AG08395 (cell line): ENCODE measurements around the gene MYH15.

Experiments used
- DNase-seq: peaks from one replicate; pipeline ENCODE4 v3.0.0; 2012; ENCODE audit warnings: mixed read lengths, low spot score

Gene MYH15

DNA sequence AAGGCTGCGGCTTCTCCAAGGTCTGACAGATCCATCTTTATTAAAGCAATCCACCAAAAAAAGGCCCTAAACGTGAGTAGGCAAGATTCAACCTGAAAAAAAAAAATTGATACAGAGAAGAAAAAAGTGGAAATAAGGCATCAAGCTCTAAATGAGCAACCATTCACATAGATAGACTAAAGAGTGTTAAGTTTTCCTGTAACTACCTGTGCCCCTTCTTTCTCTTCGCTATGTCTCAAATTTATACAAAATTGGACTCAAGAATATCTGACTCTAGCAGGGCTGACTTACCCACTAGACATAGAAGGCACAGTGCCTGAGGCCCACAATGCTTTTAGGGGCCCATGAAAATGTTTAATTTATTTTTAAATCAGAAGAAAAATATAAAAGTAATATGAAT lies at the start of gene MYH15:
MYH15 (minus strand) TSS at position 101 of the 400 bp plus-strand sequence; CDS start at position 35, 66 bp downstream.
- no peak for DNase-seq

GRCh38 chr3:108555966-108556581 lies 45.7 kb upstream of the MYH15 start:
- DNase-seq: no peak

DNA sequence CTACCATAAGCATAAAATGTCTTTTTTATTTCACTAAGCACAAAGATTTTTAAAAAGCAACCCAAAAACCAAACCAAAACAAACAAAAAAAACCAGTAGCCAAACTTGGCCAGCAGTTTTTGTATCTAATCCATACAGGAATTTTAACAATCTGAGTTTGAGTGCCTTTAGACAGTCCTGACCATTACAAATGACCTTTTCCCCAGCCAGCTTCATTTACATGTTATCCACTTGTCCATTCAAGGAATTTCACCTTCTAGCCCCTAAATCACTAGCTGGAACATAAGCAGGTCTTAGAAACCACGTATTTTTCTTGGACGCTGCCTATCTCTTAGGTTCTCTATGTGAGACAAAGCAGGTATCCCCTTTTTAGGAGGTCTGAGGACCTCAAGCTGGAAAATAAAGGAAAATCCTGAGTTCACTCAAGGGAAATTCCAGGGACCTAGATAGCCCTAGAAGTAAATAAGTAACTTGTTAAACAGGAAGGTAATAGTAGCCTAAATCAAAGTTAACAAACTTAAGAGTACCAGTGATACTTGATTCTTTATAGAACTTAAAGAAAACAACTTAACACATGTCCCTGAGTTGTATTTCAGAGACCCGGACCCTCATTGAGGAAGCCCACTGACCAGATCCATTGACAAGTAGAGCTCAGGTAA lies 44.6 kb upstream of the MYH15 start:
- DNase-seq: no peak

GRCh38 chr3:108554229-108554628 lies 43.8 kb upstream of the MYH15 start:
- DNase-seq: no peak

DNA sequence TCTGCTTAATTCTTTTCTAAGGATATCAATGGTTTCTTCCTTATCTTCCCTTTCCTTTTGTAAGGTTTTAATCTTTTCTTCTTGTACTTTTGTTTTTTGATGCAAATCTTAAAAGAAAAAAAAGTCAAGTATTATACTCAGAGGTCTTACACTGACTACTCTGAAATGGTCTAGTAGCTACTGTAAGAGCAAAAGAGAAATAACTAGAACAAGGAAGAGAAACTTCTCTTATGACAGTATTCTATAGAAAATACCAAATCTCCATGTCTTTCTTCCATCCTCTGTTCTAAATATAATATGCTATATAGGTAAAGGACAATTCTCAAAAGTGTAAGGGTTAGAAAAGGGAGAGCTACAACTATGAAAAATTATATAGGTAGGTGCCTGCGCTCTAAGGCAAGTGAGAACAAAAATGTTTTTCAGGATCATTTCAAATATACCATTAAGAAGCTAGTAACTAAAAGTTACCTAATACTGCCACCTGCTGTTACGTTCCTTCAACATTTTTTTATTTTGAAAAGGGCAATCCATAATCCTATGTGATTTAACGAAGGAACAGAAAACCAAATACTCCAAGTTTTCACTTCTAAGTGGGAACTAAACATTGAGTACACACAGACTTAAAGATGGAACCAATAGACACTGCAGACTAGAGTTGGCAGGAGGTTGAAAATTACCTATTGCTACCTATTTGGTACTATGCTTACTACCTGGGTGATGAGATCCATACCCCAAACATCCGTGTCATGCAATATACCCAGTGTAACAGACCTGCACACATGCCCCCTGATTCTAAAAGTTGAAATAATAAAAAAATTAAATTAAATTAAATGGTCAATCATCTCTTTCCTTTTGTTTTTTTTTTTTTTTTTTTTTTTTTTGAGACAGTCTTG lies 42.1 kb upstream of the MYH15 start:
- DNase-seq: peak; percentile 26

GRCh38 chr3:108548886-108549285 lies 38.5 kb upstream of the MYH15 start:
- DNase-seq: no peak

DNA sequence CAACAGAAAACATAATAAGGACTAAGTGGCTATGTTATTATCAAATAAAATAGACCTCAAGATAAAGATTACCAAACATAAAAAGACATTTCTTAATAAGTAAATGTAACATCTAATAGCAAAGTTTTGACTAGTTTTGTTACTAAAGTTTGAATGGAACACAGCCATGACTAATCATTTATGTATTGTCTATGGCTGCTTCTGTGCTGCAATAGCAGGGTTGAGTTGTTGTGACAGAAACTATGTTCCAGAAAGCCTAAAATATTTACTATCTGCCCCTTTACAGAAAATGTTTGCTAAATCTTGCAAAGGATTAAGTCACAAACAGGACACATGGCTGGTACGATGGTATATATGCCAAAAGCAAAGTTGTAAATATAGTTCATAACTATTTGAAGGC lies 37.9 kb upstream of the MYH15 start:
- DNase-seq: no peak

GRCh38 chr3:108546692-108547091 lies 36.3 kb upstream of the MYH15 start:
- no peak for DNase-seq

DNA sequence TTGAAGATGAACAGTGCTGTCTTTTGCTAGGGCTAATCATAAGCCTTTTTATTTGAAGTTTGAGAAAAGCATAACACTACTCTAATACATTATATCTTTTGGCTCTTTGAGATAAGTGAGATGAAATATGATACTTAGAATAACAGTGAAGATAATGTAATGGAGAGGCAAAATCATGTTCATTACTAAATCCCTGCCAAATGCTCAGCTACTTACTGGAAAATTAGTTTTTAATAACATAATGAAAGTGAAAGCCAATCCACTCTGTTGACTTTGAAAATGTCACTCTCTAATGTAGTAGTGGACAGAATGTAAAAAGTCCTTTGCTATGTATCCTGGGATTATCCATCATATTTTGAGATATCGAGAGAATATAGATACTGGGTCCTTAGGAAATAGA lies 35.9 kb upstream of the MYH15 start:
- no peak for DNase-seq

DNA sequence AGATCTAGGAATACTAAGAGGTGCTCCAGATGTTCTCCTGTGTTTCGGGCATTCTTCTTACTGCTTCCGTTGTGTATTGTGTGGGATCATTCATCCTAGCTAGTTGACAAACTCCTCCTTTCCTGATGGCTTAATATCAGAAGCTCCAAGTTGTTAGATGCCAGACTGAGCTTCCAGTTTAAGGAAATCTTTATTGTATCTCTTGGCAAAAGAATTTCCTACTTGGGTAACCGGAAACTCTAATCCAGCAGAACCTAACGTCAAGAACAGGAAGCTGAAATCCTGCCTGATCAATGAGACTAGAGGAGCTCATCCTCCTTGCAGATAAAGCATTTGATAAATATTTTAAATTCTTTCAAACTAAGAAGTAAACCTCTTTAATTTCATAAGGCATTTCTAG lies 27.7 kb upstream of the MYH15 start:
- DNase-seq: no peak

DNA sequence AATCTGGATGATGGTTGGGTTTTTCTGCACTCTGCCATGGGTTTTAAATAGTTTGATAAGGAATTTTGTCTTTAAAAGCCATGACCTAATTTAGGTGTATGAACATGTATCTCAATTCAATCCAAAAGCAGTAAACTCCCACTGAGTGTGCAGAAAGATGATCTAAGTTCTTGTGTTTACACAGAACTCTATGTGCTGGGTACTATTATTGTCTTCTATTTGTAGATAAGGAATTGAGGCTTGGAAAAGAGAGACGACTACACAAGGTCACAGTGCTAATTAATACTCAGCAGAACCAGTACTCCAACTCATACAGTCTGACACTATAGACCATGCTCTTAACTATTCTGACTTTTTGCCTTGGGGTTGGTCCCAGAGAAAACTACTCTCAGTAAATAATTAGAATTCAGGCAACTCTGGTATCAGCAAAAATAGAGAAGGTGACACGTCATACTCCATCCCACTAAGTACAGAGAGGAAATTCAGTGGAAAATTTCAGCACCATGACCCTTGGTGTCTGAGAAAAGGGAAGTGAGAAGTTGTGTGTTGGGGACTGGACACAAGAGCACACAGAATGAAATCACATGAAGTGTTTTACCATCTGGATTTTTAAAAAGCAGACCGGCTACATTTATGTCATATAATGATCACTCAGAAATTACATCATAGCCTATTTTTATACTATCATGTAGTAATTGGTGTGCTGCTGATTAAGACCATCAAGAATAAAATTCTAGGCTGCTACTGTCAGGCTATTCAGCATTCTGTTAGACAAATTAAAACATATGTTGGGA lies 18.3 kb upstream of the MYH15 start:
- DNase-seq: no peak

DNA sequence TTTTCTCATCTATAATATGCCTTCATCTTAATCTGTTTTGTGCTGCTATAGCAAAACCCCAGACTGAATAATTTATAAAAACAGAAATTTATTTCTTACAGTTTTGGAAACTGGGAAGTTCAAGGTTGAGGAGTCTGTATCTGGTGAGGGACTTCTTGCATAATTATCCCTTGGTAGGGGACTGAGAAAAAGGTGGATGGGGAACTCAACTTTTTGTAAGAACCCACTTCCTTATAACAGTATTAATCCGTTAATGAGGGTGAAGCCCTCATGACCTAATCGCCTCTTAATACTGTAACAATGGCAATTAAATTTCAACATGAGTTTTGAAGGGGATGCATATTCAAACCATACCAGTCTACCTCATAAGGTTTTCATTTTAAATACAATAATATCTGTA lies 17.4 kb upstream of the MYH15 start:
- DNase-seq: no peak

GRCh38 chr3:108527109-108527508 lies 16.7 kb upstream of the MYH15 start:
- DNase-seq: no peak

DNA sequence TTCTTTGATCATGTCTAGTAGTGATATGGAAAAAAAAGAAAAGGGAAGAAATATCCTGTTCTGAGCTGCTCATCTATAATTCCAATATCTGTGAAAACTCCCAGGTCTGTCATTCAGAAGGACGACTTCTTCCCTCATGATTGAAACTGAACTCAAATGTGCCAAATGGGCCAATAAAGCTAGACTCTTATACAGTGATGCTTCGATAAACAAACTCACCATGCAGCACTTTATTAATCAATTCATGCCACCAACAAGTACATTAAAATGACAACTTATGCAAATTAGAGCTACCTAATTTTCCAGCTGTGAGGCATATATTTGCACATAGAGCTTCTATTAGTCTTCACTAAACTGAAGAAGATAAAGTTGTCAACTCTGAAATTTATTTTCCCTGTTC lies 15.6 kb upstream of the MYH15 start:
- no peak for DNase-seq

- DNase-seq: no peak
These were observed 14.9 kb upstream of the MYH15 start for GRCh38 chr3:108525256-108525655.

DNA sequence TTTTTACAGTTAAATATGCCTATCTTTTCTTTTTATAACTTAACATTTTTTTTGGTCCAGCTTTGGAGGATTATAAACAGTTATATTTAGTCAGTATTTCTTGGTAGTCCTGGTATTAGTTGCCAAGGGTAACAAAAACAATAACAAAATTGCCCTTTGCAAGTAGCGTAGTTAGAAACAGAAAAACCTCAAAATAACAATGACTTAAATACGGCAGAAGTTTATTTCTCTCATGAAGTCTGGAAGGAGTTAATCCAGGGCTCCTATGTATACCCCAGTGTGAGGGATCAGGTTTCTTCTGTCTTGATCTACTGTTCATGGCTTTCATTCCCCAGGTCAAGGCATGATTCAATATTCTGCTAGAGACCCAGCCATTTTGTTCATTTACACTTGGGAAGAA lies 14.1 kb upstream of the MYH15 start:
- DNase-seq: no peak

DNA sequence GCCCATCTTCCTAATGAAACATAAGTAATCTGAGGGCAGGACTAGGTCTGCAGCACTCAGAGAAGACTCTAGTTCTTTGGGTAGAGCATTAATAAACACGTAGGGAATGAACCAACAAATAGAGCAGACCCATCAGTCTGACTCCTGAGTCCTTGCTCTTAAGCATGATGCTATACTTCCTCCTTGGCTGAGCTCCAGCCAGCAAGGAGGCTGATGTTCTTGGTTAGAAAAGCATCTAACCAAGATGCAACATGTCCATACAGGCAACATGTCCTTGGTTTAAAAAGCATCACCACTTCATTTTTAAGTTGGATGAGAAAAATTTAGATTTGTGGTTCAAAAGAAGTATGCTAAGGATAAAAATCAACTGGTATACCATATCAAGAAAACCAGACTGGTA lies 8.5 kb upstream of the MYH15 start:
- DNase-seq: no peak

DNA sequence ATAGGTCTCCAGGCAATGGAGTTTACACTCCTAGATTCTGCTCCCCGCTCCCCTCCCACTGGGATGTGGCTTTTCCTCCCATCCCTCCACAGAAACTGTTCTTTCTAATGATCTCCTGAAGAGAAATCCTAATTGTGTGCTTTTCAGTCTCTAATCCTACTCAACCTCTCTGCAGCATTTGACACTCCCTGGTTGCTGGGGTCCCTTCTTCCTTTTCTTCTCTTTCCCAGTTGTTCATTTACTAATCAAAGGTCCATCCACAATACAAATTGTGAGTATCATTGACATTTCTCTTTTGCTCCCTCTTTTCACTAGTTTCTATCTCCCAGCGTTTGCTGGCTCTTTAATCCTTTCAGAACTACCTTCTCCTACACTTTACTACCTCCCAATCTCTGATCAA lies 6.5 kb upstream of the MYH15 start:
- DNase-seq: no peak

- DNase-seq: no peak
These were observed 3.6 kb upstream of the MYH15 start for GRCh38 chr3:108513961-108514360.

- no peak for DNase-seq
These were observed 2.3 kb upstream of the MYH15 start for GRCh38 chr3:108512671-108513070.

GRCh38 chr3:108511490-108511889 lies 1.1 kb upstream of the MYH15 start:
- no peak for DNase-seq

DNA sequence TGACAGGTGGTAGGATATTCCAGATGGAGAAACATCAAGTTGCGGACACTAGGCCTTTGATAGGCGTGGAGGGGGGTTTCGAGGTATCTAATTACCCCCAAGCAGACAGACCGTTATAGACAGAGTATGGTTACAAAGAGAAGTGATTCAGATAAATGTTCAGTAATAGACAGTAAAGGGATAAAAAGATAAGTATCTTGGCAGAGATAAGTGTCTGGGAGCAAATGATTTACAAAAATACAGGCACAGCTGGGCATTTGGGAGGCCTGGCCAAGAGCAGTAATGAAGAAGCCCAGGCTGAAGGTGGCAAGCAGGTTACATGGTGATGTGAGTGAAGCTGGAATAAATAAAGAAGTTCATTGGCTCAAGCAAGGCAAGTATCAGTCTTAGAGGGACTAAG lies 659 bp upstream of the MYH15 start:
- DNase-seq: no peak
